HS-5 (cell line): ENCODE measurements around the gene LRP2BP.

ENCODE experiments used
- DNase-seq: peaks from one replicate; pipeline ENCODE4 v3.0.0-alpha.2; 2012; ENCODE audit warnings: low read depth

LRP2BP gene

GRCh38 chr4:185395238-185395955 is at the start of gene LRP2BP:
Gene LRP2BP, minus strand, starts transcription at chr4:185395924. Its CDS starts 17,738 bp downstream, at chr4:185378186.
- DNase-seq = peak; percentile 61

GRCh38 chr4:185445209-185445608 is 49.5 kb upstream of the LRP2BP start:
- DNase-seq = no peak

- DNase-seq = no peak
Observed at GRCh38 chr4:185441479-185441878, 45.8 kb upstream of the LRP2BP start.

- DNase-seq = no peak
Observed at GRCh38 chr4:185437809-185438208, 42.1 kb upstream of the LRP2BP start.

GRCh38 chr4:185435466-185435865 is 39.7 kb upstream of the LRP2BP start:
- DNase-seq = no peak

GRCh38 chr4:185429660-185430059 is 33.9 kb upstream of the LRP2BP start:
- DNase-seq = no peak

GRCh38 chr4:185426960-185427688 is 31.4 kb upstream of the LRP2BP start:
- no peak for DNase-seq

- DNase-seq = peak; percentile 90
Observed at GRCh38 chr4:185425647-185426352, 30.1 kb upstream of the LRP2BP start, which contains the start of gene UFSP2. Gene UFSP2, minus strand, starts transcription at chr4:185425964. Its CDS starts 96 bp downstream, at chr4:185425868.

GRCh38 chr4:185424905-185425646 is 29.4 kb upstream of the LRP2BP start:
- DNase-seq = no peak

GRCh38 chr4:185421366-185422124 is 25.8 kb upstream of the LRP2BP start:
- no peak for DNase-seq

GRCh38 chr4:185416955-185417354 is 21.2 kb upstream of the LRP2BP start:
- no peak for DNase-seq

GRCh38 chr4:185412412-185412811 is 16.7 kb upstream of the LRP2BP start:
- DNase-seq = no peak

- no peak for DNase-seq
Observed at GRCh38 chr4:185411849-185412248, 16.1 kb upstream of the LRP2BP start.

GRCh38 chr4:185408432-185408831 is 12.7 kb upstream of the LRP2BP start:
- no peak for DNase-seq

- no peak for DNase-seq
Observed at GRCh38 chr4:185405296-185405999, 9.7 kb upstream of the LRP2BP start.

- no peak for DNase-seq
Observed at GRCh38 chr4:185404031-185404430, 8.3 kb upstream of the LRP2BP start.

GRCh38 chr4:185399466-185399865 is 3.7 kb upstream of the LRP2BP start:
- no peak for DNase-seq

- no peak for DNase-seq
Observed at GRCh38 chr4:185398618-185399017, 2.9 kb upstream of the LRP2BP start.

GRCh38 chr4:185396724-185397385 is 1.1 kb upstream of the LRP2BP start, which contains the start of gene ANKRD37:
Gene ANKRD37, plus strand, starts transcription at chr4:185396841. Its CDS starts 83 bp downstream, at chr4:185396924.
- DNase-seq = no peak
